Lower leg skin (tissue), 4 donors: ENCODE data around the gene TWIST2. TPM values are rescaled to one million over a fixed set of nuclear protein-coding genes. Genes with fewer than 3 reads are reported as not detected.

ENCODE experiments used
- DNase-seq, 2 donors: peaks; one replicate each; pipeline ENCODE4 v3.0.0-alpha.2; 2019; ENCODE audit warnings: low spot score in 2 of 2
- H3K4me3 ChIP-seq: fragments of 200-600 bp; sonication (generic); 2 replicates; pipeline ENCODE4 v1.5.1; 2017; ENCODE audit warnings: mild to moderate bottlenecking, low read depth; ENCODE audit not compliant: poor library complexity, severe bottlenecking
- POLR2A ChIP-seq, 2 donors: fragments of 450-650 bp; IDR thresholded peaks; one replicate each; pipeline ENCODE4 v1.6.1; 2016 to 2017; ENCODE audit warnings: antibody characterized with exemption in 2 of 2, mild to moderate bottlenecking in 1 of 2, moderate library complexity in 1 of 2
- WGBS, 2 donors: methylation state at CpG; one replicate each; pipeline ENCODE4 v1.1.5; 2018; 5-methylcytosine and 5-hydroxymethylcytosine counted together
- intact Hi-C: fragments of 100-400 bp; cut with DNase I; formaldehyde crosslinking; loops from one replicate; pipeline ENCODE4 v1.15.0; 2023; ENCODE audit warnings: low total_unique reads
- total RNA-seq, 4 donors: library from RNA; depleted of rRNA; stranded (reverse); fragments of >200 nt; gene quantifications; one replicate each; pipeline ENCODE4 v1.1.0, GENCODE V29; 2016
- TF ChIP-seq, protein P1 (sequence below), 3 donors: fragments of 450-650 bp; IDR thresholded peaks; one replicate each; pipeline ENCODE4 v1.5.1; 2016; ENCODE audit warnings: antibody characterized with exemption in 3 of 3, mild to moderate bottlenecking in 3 of 3, moderate library complexity in 2 of 3

Gene TWIST2
- total RNA-seq, 4 donors from 2014 or later = 36.5 to 47.8 (median 38.5) TPM

DNA sequence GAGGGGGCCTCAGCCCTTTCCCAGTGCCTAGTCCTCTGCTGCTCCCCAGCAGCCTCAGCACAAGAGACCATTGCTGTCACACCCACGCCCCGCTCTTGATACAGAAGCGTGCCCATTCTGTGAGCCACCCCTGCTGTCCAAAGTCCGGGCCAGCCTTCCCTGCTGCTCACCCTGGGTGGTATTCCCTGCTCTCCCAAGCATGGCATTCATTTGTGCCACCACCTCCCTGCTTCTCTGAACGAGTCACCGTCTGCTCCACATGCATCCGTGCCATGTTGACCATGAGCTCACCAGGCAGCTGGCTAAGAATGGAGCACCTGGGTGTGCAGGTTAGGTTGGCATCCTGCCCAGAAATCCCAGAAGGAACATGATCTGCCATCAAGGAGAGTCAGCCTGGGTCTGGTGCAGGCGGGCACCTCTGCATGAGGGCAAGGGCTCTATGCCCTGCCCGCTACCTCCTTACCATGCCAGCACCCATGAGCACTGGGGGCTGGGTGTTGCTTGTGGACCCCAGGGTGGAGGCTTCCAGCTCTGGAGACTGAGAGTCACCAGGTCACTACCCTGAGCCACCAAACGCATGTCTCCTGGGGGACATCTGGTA, 63.0 kb downstream of the TWIST2 start:
- no peak for TF ChIP-seq POLR2A (IDR thresholded peaks at IDR 0.05)
- TF ChIP-seq, protein P1, sequence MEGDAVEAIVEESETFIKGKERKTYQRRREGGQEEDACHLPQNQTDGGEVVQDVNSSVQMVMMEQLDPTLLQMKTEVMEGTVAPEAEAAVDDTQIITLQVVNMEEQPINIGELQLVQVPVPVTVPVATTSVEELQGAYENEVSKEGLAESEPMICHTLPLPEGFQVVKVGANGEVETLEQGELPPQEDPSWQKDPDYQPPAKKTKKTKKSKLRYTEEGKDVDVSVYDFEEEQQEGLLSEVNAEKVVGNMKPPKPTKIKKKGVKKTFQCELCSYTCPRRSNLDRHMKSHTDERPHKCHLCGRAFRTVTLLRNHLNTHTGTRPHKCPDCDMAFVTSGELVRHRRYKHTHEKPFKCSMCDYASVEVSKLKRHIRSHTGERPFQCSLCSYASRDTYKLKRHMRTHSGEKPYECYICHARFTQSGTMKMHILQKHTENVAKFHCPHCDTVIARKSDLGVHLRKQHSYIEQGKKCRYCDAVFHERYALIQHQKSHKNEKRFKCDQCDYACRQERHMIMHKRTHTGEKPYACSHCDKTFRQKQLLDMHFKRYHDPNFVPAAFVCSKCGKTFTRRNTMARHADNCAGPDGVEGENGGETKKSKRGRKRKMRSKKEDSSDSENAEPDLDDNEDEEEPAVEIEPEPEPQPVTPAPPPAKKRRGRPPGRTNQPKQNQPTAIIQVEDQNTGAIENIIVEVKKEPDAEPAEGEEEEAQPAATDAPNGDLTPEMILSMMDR (IDR thresholded peaks at IDR 0.05) = no peak

DNA sequence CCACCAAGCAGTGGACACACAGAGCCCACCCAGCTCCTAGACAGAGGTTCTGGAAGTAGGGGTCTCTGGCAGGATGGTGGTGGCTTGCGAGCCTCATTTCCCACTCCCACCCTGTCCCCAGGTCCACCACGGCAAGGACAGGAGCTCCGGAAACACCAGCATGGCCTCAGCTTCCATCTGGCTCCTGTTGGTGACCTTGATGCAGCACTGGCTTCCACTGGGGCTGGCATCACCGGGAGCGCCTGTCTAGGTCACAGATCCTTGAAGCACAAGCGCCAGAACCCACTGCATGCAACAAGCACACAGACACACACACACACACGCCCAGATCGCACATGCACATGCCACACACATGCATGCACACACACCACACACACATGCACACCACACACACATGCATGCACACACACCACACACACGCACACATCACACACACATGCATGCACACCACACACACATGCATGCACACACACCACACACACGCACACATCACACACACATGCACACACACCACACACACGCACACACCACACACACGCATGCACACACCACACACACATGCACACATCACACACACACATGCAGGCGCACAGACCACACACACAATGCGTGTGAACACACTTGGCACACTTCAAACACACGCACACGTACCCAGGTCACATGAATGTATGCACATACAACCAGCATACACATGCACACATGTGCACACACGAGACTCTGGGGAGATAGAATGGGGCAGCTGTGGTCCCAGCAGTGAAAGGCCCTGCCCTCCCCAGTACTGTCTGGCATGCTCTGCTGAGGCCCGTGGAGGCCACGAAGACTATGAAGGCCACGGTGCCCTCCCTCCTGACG, 63.7 kb downstream of the TWIST2 start:
- intact Hi-C loops = no loop called here
- H3K4me3 ChIP-seq = no peak overlapping the region
- peak in 1 of 2 donors; percentile 77 for DNase-seq
- no peak for TF ChIP-seq POLR2A (IDR thresholded peaks at IDR 0.05)
- TF ChIP-seq, protein P1 (IDR thresholded peaks at IDR 0.05) = no peak
- 76 to 88% methylated on average over 21 of the region's 21 CpGs for WGBS, 2 donors

More for the DNA sequence above, 63.0 kb downstream of the TWIST2 start:
- 78 to 79% methylated on average over 9 to 10 of the region's 10 CpGs for WGBS, 2 donors
- no peak overlapping the region for H3K4me3 ChIP-seq
- DNase-seq = peak in 1 of 2 donors; percentile 84
- intact Hi-C loops = no loop called here

DNA sequence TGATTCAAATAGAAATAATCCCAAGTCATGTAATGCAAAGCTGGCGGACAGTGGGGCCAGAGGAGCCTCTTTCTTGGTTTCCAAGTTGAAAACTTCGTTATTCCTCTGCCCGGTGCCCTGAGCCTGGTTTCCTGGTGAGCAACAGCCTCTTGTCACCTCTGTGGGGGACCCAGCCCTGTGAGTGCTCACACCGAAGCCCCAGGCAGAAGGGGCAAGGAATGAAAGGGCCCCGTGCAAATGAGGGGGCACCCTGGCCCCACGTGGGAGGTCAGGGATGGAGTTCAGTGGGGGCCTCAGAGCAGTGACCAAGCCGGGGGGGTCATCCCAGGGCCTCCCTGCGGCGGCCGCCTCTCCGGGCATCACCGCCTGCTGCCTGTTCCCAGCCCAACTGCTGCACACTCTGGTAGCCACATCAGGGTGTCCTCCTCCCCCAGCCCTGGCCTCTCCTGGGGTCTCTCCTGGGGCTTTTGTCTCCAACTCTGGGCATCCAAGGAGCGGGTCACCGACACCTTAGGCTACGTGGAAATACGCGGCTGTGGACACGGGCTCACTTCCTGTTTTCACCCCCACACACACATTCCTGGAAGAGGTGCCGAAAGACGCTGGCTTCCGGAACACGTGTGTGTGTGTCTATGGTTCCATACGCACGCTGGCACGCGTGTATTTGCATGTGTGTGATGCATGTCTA, 64.5 kb downstream of the TWIST2 start:
- H3K4me3 ChIP-seq = no peak overlapping the region
- no peak for TF ChIP-seq POLR2A (IDR thresholded peaks at IDR 0.05)
- TF ChIP-seq, protein P1 (IDR thresholded peaks at IDR 0.05) = no peak
- intact Hi-C loops = no loop called here
- WGBS, 2 donors = 84 to 87% methylated on average over 19 to 26 of the region's 26 CpGs
- DNase-seq = peak in 1 of 2 donors; percentile 70

DNA sequence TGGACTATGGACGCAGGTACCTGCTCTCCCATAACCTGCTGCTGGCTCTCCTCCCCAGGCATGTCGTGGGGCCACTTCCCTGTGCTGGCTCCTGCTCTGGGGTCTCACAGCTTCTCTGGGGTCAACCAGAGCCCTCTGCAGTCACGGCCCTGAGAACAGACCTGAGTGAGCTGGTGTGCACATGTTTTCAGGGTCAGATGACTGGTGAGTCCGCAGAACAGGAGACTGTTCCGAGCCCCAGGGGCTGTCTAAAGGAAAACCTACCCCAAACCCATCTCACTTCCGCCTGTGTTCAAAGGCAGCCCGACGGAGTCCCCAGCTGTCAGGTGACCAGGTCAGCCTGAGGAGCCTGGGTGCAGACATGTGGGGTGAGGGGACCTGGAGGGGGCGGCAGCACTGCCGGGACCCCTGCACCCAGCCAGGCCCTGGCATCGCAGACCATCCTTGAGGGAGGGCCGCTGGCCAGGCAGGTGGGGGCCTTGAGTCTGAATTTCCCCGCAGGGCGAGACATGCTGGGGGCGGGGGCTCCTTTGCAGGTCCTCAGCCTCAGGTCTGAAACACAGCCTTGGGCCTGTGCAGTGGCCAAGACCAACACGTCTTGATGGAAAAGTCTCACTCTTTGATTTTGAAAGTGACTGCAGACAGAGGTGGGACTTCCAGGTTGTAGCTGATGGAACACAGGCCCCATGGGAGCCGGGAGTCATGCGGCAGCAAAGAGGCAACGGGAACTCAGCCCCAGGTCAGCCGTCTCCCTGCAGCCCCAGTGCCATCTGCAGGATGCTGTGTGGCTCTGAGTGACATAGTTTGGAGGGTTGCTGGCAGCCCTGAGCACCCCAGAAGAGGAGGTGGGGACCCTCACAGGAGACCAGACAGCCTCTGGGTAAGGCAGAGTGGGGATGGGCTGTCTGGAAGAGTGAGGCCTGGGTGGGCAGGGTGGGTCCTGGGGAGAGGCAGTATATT, 65.3 kb downstream of the TWIST2 start:
- TF ChIP-seq, protein P1 (IDR thresholded peaks at IDR 0.05) = no peak
- no peak for TF ChIP-seq POLR2A (IDR thresholded peaks at IDR 0.05)
- peak in 1 of 2 donors; percentile 82 for DNase-seq
- WGBS, 2 donors = 79 to 81% methylated on average over 16 to 19 of the region's 20 CpGs
- H3K4me3 ChIP-seq = no peak overlapping the region
- intact Hi-C loops = no loop called here
